Neural cell (in vitro differentiated cells): ENCODE results near the gene EHMT2. TPM values are rescaled to one million over a fixed set of nuclear protein-coding genes. Genes with fewer than 3 reads are reported as not detected.

ENCODE experiments used
- H2AFZ ChIP-seq: fragments of 200-600, 300-800 bp; sonication (generic), shearing (Covaris generic); 2 replicates; pipeline ENCODE4 v1.6.0; 2014; ENCODE audit warnings: low read depth, mild to moderate bottlenecking, antibody characterized with exemption, low read length, moderate library complexity
- H3F3A ChIP-seq: fragments of 200-600 bp; shearing (Covaris generic); 2 replicates; pipeline ENCODE4 v1.6.1; 2016; ENCODE audit warnings: mild to moderate bottlenecking, moderate library complexity, mixed read lengths, antibody characterized with exemption, low read length; ENCODE audit not compliant: insufficient read depth, poor library complexity, severe bottlenecking
- H3K27ac ChIP-seq: fragments of 200-600, 300-800 bp; sonication (generic), shearing (Covaris generic); 2 replicates; pipeline ENCODE4 v1.5.1; 2014; ENCODE audit warnings: mild to moderate bottlenecking, low read length, moderate library complexity
- H3K27me3 ChIP-seq: fragments of 300-800, 200-600 bp; sonication (generic), shearing (Covaris generic); 2 replicates; pipeline ENCODE4 v1.6.0; 2014; ENCODE audit warnings: mild to moderate bottlenecking, low read depth, low read length, moderate library complexity; ENCODE audit not compliant: insufficient read depth
- H3K36me3 ChIP-seq: fragments of 300-800, 200-600 bp; sonication (generic), shearing (Covaris generic); 2 replicates; pipeline ENCODE4 v1.5.1; 2014; ENCODE audit warnings: mild to moderate bottlenecking, antibody characterized with exemption, low read length, moderate library complexity; ENCODE audit not compliant: insufficient read depth
- H3K4me2 ChIP-seq: fragments of 300-800, 200-600 bp; sonication (generic), shearing (Covaris generic); 2 replicates; pipeline ENCODE4 v1.6.0; 2014; ENCODE audit warnings: mild to moderate bottlenecking, low read length
- H3K4me3 ChIP-seq: fragments of 300-800, 200-600 bp; sonication (generic), shearing (Covaris generic); 2 replicates; pipeline ENCODE4 v1.5.1; 2014; ENCODE audit warnings: mild to moderate bottlenecking, low read length, moderate library complexity
- H3K79me2 ChIP-seq: fragments of 200-600 bp; shearing (Covaris generic); replicated peaks from 2 replicates; pipeline ENCODE4 v1.6.0; 2014; ENCODE audit warnings: mild to moderate bottlenecking, low read length, moderate library complexity; ENCODE audit not compliant: insufficient read depth
- H3K9ac ChIP-seq: fragments of 300-800, 200-600 bp; sonication (generic), shearing (Covaris generic); 2 replicates; pipeline ENCODE4 v1.6.1; 2016; ENCODE audit warnings: mild to moderate bottlenecking, low read length, mixed read lengths
- H3K9me2 ChIP-seq: fragments of 200-600 bp; shearing (Covaris generic); 2 replicates; pipeline ENCODE4 v1.6.1; 2016; ENCODE audit warnings: mild to moderate bottlenecking, low read length, mixed read lengths; ENCODE audit not compliant: insufficient read depth
- H3K9me3 ChIP-seq: fragments of 200-600, 300-800 bp; sonication (generic), shearing (Covaris generic); 2 replicates; pipeline ENCODE4 v1.6.1; 2016; ENCODE audit warnings: mild to moderate bottlenecking, mixed run types, low read length, moderate library complexity, mixed read lengths
- H4K20me1 ChIP-seq: fragments of 200-600 bp; shearing (Covaris generic); 2 replicates; pipeline ENCODE4 v1.6.1; 2016; ENCODE audit warnings: mild to moderate bottlenecking, mixed run types; ENCODE audit not compliant: insufficient read depth
- EP300 ChIP-seq: fragments of 450-650 bp; conservative IDR thresholded peaks from 2 replicates; pipeline ENCODE4 v1.6.1; 2014; ENCODE audit warnings: antibody characterized with exemption, mild to moderate bottlenecking, moderate library complexity; ENCODE audit not compliant: poor library complexity, severe bottlenecking
- EZH2 ChIP-seq: fragments of 200-600, 300-800 bp; shearing (Covaris generic), sonication (generic); IDR thresholded peaks from 2 replicates; pipeline ENCODE4 v1.6.1; 2014; ENCODE audit warnings: antibody characterized with exemption, low read length, borderline replicate concordance, mild to moderate bottlenecking; ENCODE audit not compliant: insufficient read depth, poor library complexity, severe bottlenecking
- MXI1 ChIP-seq: fragments of 450-650 bp; conservative IDR thresholded peaks from 2 replicates; pipeline ENCODE4 v1.6.1; 2014; ENCODE audit warnings: antibody characterized with exemption, mild to moderate bottlenecking; ENCODE audit not compliant: poor library complexity, severe bottlenecking
- POLR2AphosphoS5 ChIP-seq: IDR thresholded peaks from 2 replicates; pipeline ENCODE4 v1.6.1; 2012
- RAD21 ChIP-seq: fragments of 450-650 bp; conservative IDR thresholded peaks from 2 replicates; pipeline ENCODE4 v1.6.1; 2014; ENCODE audit warnings: antibody characterized with exemption, mild to moderate bottlenecking, moderate library complexity
- SMC3 ChIP-seq: fragments of 450-650 bp; conservative IDR thresholded peaks from 2 replicates; pipeline ENCODE4 v1.6.1; 2014; ENCODE audit warnings: antibody characterized with exemption, mild to moderate bottlenecking, moderate library complexity; ENCODE audit not compliant: poor library complexity
- TAF1 ChIP-seq: IDR thresholded peaks from 2 replicates; pipeline ENCODE4 v1.6.1; 2012; ENCODE audit warnings: low read depth
- polyA plus RNA-seq: library from polyadenylated mRNA; depleted of rRNA; stranded (reverse); fragments of >200 nt; gene quantifications from 2 replicates; pipeline ENCODE4 v1.2.3, GENCODE V29; 2014
- TF ChIP-seq, protein P1 (sequence below): fragments of 450-650 bp; IDR thresholded peaks from 2 replicates; pipeline ENCODE4 v1.5.1; 2014; ENCODE audit warnings: antibody characterized with exemption, mild to moderate bottlenecking, moderate library complexity; ENCODE audit not compliant: poor library complexity, severe bottlenecking
- TF ChIP-seq, protein P2 (sequence below): IDR thresholded peaks from 2 replicates; pipeline ENCODE4 v1.6.1; 2012; ENCODE audit warnings: borderline replicate concordance

Gene EHMT2
- polyA plus RNA-seq, 1 donor from 2014 or later: 102 TPM

- H3K9ac ChIP-seq: no peak overlapping the region
- H2AFZ ChIP-seq: no peak overlapping the region
- H3K4me2 ChIP-seq: no peak overlapping the region
These were observed 48.9 kb upstream of the EHMT2 start for GRCh38 chr6:31946370-31946885.

DNA sequence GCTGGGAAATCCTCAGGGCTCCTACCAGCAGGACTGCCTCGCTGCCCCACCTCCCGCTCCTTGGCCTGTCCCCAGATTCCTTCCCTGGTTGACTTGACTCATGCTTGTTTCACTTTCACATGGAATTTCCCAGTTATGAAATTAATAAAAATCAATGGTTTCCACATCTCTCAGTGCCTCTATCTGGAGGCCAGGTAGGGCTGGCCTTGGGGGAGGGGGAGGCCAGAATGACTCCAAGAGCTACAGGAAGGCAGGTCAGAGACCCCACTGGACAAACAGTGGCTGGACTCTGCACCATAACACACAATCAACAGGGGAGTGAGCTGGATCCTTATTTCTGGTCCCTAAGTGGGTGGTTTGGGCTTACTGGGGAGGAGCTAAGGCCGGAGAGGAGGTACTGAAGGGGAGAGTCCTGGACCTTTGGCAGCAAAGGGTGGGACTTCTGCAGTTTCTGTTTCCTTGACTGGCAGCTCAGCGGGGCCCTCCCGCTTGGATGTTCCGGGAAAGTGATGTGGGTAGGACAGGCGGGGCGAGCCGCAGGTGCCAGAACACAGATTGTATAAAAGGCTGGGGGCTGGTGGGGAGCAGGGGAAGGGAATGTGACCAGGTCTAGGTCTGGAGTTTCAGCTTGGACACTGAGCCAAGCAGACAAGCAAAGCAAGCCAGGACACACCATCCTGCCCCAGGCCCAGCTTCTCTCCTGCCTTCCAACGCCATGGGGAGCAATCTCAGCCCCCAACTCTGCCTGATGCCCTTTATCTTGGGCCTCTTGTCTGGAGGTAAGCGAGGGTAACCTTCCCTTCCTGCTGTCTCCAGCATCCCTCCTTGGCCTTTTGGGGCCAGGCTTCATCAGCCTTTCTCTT is 48.2 kb upstream of the EHMT2 start, which contains the start of gene CFB:
CFB (plus strand) TSS at position 589 of the 863 bp plus-strand sequence; CDS start at position 716, 127 bp downstream.
- H3K4me3 ChIP-seq: no peak within 1 kb of the TSS
- no peak within 1 kb of the TSS for H2AFZ ChIP-seq
- no peak within 1 kb of the TSS for H3K27ac ChIP-seq

More at GRCh38 chr6:31946370-31946885, 48.9 kb upstream of the EHMT2 start:
- no peaks in the 10 kb centered on the region for H3K9me3 ChIP-seq
- TF ChIP-seq, protein P1, sequence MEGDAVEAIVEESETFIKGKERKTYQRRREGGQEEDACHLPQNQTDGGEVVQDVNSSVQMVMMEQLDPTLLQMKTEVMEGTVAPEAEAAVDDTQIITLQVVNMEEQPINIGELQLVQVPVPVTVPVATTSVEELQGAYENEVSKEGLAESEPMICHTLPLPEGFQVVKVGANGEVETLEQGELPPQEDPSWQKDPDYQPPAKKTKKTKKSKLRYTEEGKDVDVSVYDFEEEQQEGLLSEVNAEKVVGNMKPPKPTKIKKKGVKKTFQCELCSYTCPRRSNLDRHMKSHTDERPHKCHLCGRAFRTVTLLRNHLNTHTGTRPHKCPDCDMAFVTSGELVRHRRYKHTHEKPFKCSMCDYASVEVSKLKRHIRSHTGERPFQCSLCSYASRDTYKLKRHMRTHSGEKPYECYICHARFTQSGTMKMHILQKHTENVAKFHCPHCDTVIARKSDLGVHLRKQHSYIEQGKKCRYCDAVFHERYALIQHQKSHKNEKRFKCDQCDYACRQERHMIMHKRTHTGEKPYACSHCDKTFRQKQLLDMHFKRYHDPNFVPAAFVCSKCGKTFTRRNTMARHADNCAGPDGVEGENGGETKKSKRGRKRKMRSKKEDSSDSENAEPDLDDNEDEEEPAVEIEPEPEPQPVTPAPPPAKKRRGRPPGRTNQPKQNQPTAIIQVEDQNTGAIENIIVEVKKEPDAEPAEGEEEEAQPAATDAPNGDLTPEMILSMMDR: no peak
- TF ChIP-seq EZH2: no peak
- H4K20me1 ChIP-seq: no peaks in the 10 kb centered on the region
- no peak overlapping the region for H3K27ac ChIP-seq
- H3K9me2 ChIP-seq: no peaks in the 10 kb centered on the region
- no peaks in the 10 kb centered on the region for H3K36me3 ChIP-seq
- no peaks in the 10 kb centered on the region for H3F3A ChIP-seq
- H3K4me3 ChIP-seq: no peak overlapping the region
- H3K27me3 ChIP-seq: no peaks in the 10 kb centered on the region
- H3K79me2 ChIP-seq: no peaks in the 10 kb centered on the region

More for the DNA sequence above, 48.2 kb upstream of the EHMT2 start, which contains the start of gene CFB:
- H3K9me3 ChIP-seq: no peaks in the 10 kb centered on the region
- H3K9ac ChIP-seq: no peak within 1 kb of the TSS
- no peaks in the 10 kb centered on the region for H3F3A ChIP-seq
- H3K36me3 ChIP-seq: no peaks in the 10 kb centered on the region
- no peak within 1 kb of the TSS for H3K4me2 ChIP-seq
- H3K79me2 ChIP-seq: no peaks in the 10 kb centered on the region
- TF ChIP-seq POLR2AphosphoS5 (no peak), RAD21 (no peak), TAF1 (no peak), EZH2 (no peak), MXI1 (no peak), EP300 (no peak), SMC3 (no peak)
- TF ChIP-seq, protein P1: no peak
- TF ChIP-seq, protein P2, sequence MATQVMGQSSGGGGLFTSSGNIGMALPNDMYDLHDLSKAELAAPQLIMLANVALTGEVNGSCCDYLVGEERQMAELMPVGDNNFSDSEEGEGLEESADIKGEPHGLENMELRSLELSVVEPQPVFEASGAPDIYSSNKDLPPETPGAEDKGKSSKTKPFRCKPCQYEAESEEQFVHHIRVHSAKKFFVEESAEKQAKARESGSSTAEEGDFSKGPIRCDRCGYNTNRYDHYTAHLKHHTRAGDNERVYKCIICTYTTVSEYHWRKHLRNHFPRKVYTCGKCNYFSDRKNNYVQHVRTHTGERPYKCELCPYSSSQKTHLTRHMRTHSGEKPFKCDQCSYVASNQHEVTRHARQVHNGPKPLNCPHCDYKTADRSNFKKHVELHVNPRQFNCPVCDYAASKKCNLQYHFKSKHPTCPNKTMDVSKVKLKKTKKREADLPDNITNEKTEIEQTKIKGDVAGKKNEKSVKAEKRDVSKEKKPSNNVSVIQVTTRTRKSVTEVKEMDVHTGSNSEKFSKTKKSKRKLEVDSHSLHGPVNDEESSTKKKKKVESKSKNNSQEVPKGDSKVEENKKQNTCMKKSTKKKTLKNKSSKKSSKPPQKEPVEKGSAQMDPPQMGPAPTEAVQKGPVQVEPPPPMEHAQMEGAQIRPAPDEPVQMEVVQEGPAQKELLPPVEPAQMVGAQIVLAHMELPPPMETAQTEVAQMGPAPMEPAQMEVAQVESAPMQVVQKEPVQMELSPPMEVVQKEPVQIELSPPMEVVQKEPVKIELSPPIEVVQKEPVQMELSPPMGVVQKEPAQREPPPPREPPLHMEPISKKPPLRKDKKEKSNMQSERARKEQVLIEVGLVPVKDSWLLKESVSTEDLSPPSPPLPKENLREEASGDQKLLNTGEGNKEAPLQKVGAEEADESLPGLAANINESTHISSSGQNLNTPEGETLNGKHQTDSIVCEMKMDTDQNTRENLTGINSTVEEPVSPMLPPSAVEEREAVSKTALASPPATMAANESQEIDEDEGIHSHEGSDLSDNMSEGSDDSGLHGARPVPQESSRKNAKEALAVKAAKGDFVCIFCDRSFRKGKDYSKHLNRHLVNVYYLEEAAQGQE: no peak
- H3K27me3 ChIP-seq: no peaks in the 10 kb centered on the region
- no peaks in the 10 kb centered on the region for H4K20me1 ChIP-seq
- H3K9me2 ChIP-seq: no peaks in the 10 kb centered on the region
